Natural killer cell (primary cell): Measurements from ENCODE around the gene ATG9A. TPM values are rescaled to one million over a fixed set of nuclear protein-coding genes. Genes with fewer than 3 reads are reported as not detected.
"Not testable (repeated sequence)": the region's sequence is repeated elsewhere in the genome, so short reads cannot be mapped to it uniquely, and the experiment has no call there.

Source experiments
- ATAC-seq, 3 donors: fragments of 150-1000 bp in 2 of 3; fragments of 200-7000 bp in 1 of 3; cut with Tn5 transposase; 1 replicate in 1 of 3; 2 replicates in 2 of 3; pipeline ENCODE4 v1.10.0; 2021; ENCODE audit warnings: mild to moderate bottlenecking in 2 of 3, moderate library complexity in 2 of 3
- DNase-seq, 2 donors: peaks; one replicate each; pipeline versions ENCODE4 v3.0.0 to v3.0.0-alpha.2; 2013 to 2021; ENCODE audit warnings: mixed read lengths in 1 of 2
- H3K27ac ChIP-seq: one replicate; pipeline ENCODE4 v1.5.1; 2013; ENCODE audit warnings: mild to moderate bottlenecking, low read length
- H3K27me3 ChIP-seq: one replicate; pipeline ENCODE4 v1.6.1; 2013; ENCODE audit warnings: low read length; ENCODE audit not compliant: control insufficient read depth, insufficient read depth
- H3K36me3 ChIP-seq: one replicate; pipeline ENCODE4 v1.6.1; 2013; ENCODE audit warnings: low read length; ENCODE audit not compliant: control insufficient read depth, insufficient read depth
- H3K4me1 ChIP-seq: one replicate; pipeline ENCODE4 v1.6.1; 2013; ENCODE audit warnings: low read length; ENCODE audit not compliant: control insufficient read depth, insufficient read depth
- H3K4me3 ChIP-seq: one replicate; pipeline ENCODE4 v1.5.1; 2013; ENCODE audit warnings: low read length
- H3K9me3 ChIP-seq: one replicate; pipeline ENCODE4 v1.6.1; 2013; ENCODE audit warnings: low read length; ENCODE audit not compliant: control insufficient read depth, insufficient read depth
- H3K27ac Mint-ChIP-seq, 2 donors: one replicate each; pipeline ENCODE4 v1.8.0; 2022; ENCODE audit warnings: mild to moderate bottlenecking in 2 of 2, mixed read lengths in 2 of 2, moderate library complexity in 1 of 2
- H3K27me3 Mint-ChIP-seq, 2 donors: one replicate each; pipeline ENCODE4 v1.8.0; 2022; ENCODE audit warnings: low read depth in 2 of 2, mixed read lengths in 2 of 2
- H3K36me3 Mint-ChIP-seq: one replicate; pipeline ENCODE4 v1.8.0; 2022; ENCODE audit warnings: mixed read lengths
- H3K4me1 Mint-ChIP-seq, 2 donors: one replicate each; pipeline ENCODE4 v1.8.0; 2022; ENCODE audit warnings: mixed read lengths in 2 of 2
- H3K4me3 Mint-ChIP-seq: one replicate; pipeline ENCODE4 v1.8.0; 2022; ENCODE audit warnings: mild to moderate bottlenecking, moderate library complexity, mixed read lengths
- H3K9me3 Mint-ChIP-seq, 2 donors: one replicate each; pipeline ENCODE4 v1.8.0; 2022; ENCODE audit warnings: mixed read lengths in 2 of 2
- WGBS: methylation state at CpG from one replicate; pipeline ENCODE4 v1.1.7; 2013; ENCODE audit warnings: missing lambda C conversion rate; ENCODE audit not compliant: insufficient coverage; 5-methylcytosine and 5-hydroxymethylcytosine counted together
- intact Hi-C: fragments of 100-400 bp; cut with micrococcal nuclease; formaldehyde crosslinking; loops from one replicate; pipeline ENCODE4 v1.14.2; 2022
- total RNA-seq, 4 donors: library from RNA; stranded (reverse); fragments of 120-200 nt in 1 of 4; gene quantifications; one replicate each; pipeline versions ENCODE4 v1.2.3 to v1.2.4, GENCODE V29; 2013 to 2022
- TF ChIP-seq, protein P1 (sequence below): fragments of 200-600 bp; IDR thresholded peaks from one replicate; pipeline ENCODE4 v1.8.0; 2022; ENCODE audit warnings: antibody characterized with exemption

ATG9A gene
- total RNA-seq, 3 donors from 2014 or later (not counting 1 experiment from before 2014, with no cell fraction given): 98.1 to 110 (median 108) TPM

DNA sequence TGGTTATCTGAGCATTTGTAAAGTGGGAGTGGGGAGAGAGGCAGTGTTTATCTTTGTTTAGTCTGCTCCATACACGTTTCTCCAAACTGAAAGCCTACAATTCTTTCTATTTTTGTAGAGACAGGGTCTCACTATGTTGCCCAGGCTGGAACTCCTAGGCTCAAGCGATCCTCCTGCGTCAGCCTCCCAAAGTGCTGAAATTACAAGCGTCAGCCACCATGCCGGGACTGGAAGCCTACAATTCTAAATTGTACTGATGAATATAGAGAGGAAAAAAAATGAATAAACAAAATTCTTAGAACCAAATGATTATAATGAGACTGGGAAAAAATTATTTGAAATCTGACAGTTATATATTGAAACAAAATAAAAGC, 24.3 kb downstream of the ATG9A start:
- WGBS: 100% methylated on average over 4 of the region's 5 CpGs
- peak overlapping the region; percentile 56 for H3K4me3 Mint-ChIP-seq

DNA sequence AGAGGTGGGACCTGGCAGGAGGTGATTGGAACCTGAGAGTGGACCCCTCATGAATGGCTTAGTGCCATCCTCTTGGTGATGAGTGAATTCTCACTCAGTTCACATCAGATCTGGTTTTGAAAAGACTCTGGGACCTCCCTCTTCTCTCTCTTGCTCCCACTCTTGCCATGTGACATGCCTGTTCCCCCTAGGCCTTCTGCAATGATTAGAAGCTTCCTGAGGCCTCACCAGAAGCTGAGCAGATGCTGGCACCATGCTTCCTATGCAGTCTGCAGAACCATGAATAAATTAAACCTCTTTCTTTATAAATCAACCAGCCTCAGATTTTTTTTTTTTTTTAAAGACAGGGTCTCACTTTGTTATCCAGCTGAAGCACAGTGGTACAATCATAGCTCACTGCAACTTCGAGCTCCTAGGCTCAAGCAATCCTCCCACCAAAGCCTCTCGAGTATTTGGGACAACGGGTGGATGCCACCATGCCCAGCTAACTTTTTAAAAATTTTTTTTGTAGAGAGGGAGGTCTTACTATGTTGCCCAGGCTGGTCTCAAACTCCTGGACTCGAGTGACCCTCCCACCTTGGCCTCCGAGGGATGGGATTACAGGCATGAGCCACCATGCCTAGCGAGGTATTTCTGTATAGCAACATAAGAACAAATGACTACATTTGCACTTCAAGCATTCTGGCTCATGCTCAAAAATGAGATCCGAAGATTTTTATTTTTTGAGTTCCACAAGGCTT, 24.8 kb downstream of the ATG9A start:
- H3K9me3 Mint-ChIP-seq: no peaks in the 10 kb centered on the region
- H3K4me3 ChIP-seq: no peak overlapping the region
- H3K4me1 Mint-ChIP-seq: peaks cover 20 to 28% of the 10 kb centered on the region in 2 donors
- no peaks in the 10 kb centered on the region for H3K27me3 ChIP-seq
- intact Hi-C loops: no loop called here
- H3K9me3 ChIP-seq: no peaks in the 10 kb centered on the region
- no peak overlapping the region for H3K4me3 Mint-ChIP-seq
- ATAC-seq (no peak), DNase-seq (peak in 1 of 2 donors; percentile 1)
- TF ChIP-seq, protein P1, sequence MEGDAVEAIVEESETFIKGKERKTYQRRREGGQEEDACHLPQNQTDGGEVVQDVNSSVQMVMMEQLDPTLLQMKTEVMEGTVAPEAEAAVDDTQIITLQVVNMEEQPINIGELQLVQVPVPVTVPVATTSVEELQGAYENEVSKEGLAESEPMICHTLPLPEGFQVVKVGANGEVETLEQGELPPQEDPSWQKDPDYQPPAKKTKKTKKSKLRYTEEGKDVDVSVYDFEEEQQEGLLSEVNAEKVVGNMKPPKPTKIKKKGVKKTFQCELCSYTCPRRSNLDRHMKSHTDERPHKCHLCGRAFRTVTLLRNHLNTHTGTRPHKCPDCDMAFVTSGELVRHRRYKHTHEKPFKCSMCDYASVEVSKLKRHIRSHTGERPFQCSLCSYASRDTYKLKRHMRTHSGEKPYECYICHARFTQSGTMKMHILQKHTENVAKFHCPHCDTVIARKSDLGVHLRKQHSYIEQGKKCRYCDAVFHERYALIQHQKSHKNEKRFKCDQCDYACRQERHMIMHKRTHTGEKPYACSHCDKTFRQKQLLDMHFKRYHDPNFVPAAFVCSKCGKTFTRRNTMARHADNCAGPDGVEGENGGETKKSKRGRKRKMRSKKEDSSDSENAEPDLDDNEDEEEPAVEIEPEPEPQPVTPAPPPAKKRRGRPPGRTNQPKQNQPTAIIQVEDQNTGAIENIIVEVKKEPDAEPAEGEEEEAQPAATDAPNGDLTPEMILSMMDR: no peak
- no peak overlapping the region for H3K27ac ChIP-seq
- H3K27ac Mint-ChIP-seq: peak overlapping the region in 1 of 2 donors; percentile 92
- H3K36me3 ChIP-seq: peaks cover 17% of the 10 kb centered on the region
- H3K36me3 Mint-ChIP-seq: no peaks in the 10 kb centered on the region
- H3K4me1 ChIP-seq: peaks cover 41% of the 10 kb centered on the region
- H3K27me3 Mint-ChIP-seq: peaks cover 0 to under 1% of the 10 kb centered on the region in 2 donors
- WGBS: 97% methylated on average over 7 of the region's 7 CpGs

More for the DNA sequence above, 24.3 kb downstream of the ATG9A start:
- no peaks in the 10 kb centered on the region for H3K27me3 ChIP-seq
- ATAC-seq: no peak
- H3K4me3 ChIP-seq: no peak overlapping the region
- H3K36me3 ChIP-seq: peaks cover 17% of the 10 kb centered on the region
- Mint-ChIP-seq H3K4me1 (peaks cover 25 to 32% of the 10 kb centered on the region in 2 donors), H3K36me3 (no peaks in the 10 kb centered on the region), H3K27ac (peak overlapping the region; percentile 92 to 98), H3K27me3 (no peaks in the 10 kb centered on the region), H3K9me3 (no peaks in the 10 kb centered on the region)
- H3K4me1 ChIP-seq: peaks cover 43% of the 10 kb centered on the region
- H3K27ac ChIP-seq: no peak overlapping the region
- TF ChIP-seq, protein P1: no peak
- H3K9me3 ChIP-seq: no peaks in the 10 kb centered on the region
- DNase-seq: no peak
- intact Hi-C loops: no loop called here

DNA sequence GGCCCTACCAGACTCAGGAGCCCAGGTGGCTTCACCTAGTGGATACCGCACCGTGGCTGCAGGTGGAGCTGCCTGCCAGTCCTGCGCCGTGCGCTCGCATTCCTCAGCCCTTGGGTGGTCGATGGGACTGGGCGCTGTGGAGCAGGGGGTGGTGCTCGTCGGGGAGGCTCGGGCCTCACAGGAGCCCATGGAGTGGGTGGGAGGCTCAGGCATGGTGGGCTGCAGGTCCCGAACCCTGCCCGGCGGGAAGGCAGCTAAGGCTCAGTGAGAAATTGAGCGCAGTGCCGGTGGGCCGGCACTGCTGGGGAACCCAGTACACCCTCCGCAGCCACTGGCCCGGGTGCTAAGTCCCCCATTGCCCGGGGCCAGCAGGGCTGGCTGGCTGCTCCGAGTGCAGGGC, 28.1 kb downstream of the ATG9A start:
- H3K4me3 Mint-ChIP-seq, H3K27me3 ChIP-seq, H3K27ac ChIP-seq, H3K4me3 ChIP-seq, intact Hi-C loops, H3K27me3 Mint-ChIP-seq, H3K9me3 Mint-ChIP-seq, H3K36me3 ChIP-seq, H3K27ac Mint-ChIP-seq, H3K9me3 ChIP-seq, H3K36me3 Mint-ChIP-seq, ATAC-seq: not testable (repeated sequence)
- WGBS: 93% methylated on average over 21 of the region's 21 CpGs
- peaks cover 10 to 20% of the 10 kb centered on the region in 2 donors for H3K4me1 Mint-ChIP-seq
- peaks cover 18% of the 10 kb centered on the region for H3K4me1 ChIP-seq
- DNase-seq: peak in 1 of 2 donors; percentile 0

DNA sequence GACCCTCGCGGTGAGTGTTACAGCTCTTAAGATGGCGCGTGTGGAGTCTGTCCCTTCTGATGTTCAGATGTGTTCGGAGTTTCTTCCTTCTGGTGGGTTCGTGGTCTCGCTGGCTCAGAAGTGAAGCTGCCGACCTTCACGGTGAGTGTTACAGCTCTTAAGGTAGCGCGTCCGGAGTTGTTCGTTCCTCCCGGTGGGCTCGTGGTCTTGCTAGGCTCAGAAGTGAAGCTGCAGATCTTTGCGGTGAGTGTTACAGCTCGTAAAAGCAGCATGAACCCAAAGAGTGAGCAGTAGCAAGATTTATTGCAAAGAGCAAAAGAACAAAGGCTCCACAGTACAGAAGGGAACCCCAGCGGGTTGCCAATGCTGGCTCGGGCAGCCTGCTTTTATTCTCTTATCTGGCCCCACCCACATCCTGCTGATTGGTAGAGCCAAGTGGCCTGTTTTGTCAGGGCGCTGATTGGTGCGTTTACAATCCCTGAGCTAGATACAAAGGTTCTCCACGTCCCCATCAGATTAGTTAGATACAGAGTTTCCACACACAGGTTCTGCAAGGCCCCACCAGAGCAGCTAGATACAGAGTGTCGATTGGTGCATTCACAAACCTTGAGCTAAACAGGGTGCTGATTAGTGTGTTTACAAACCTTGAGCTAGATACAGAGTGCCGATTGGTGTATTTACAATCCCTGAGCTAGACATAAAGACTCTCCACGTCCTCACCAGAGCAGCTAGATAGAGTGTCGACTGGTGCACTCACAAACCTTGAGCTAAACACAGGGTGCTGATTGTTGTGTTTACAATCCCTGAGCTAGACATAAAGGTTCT, 28.7 kb downstream of the ATG9A start:
- ATAC-seq, H3K36me3 Mint-ChIP-seq, intact Hi-C loops, H3K27me3 Mint-ChIP-seq, H3K9me3 Mint-ChIP-seq, H3K27me3 ChIP-seq, H3K36me3 ChIP-seq, H3K9me3 ChIP-seq: not testable (repeated sequence)
- Histone ChIP-seq H3K4me3 (peak overlapping the region; percentile 18), H3K27ac (peak overlapping the region; percentile 63), H3K4me1 (peaks cover 12% of the 10 kb centered on the region)
- DNase-seq: peak; percentile 28 to 63
- peak overlapping the region; percentile 85 to 86 for H3K27ac Mint-ChIP-seq
- 58% methylated on average over 23 of the region's 26 CpGs for WGBS
- peaks cover 5 to 15% of the 10 kb centered on the region in 2 donors for H3K4me1 Mint-ChIP-seq
- H3K4me3 Mint-ChIP-seq: peak overlapping the region; percentile 84
